SU-DHL-6 (cell line): ENCODE measurements around the gene ANTXR2.

Experiments
- H2AFZ ChIP-seq: fragments of 200-600 bp; sonication (generic); 2 replicates; pipeline ENCODE4 v1.6.1; 2014; ENCODE audit warnings: low read depth, mild to moderate bottlenecking, moderate library complexity, mixed read lengths, antibody characterized with exemption, low read length; ENCODE audit not compliant: severe bottlenecking
- H3F3A ChIP-seq: fragments of 200-600 bp; shearing (Covaris generic); 2 replicates; pipeline ENCODE4 v1.6.0; 2016; ENCODE audit warnings: antibody characterized with exemption, mild to moderate bottlenecking; ENCODE audit not compliant: insufficient read depth
- H3K27ac ChIP-seq: fragments of 200-600 bp; sonication (generic); 2 replicates; pipeline ENCODE4 v1.5.1; 2016; ENCODE audit warnings: low read depth, mild to moderate bottlenecking, low read length, moderate library complexity, mixed read lengths
- H3K27me3 ChIP-seq: fragments of 200-600 bp; sonication (generic), shearing (Covaris generic); 2 replicates; pipeline ENCODE4 v1.6.0; 2014; ENCODE audit warnings: mild to moderate bottlenecking, low read length
- H3K36me3 ChIP-seq: fragments of 200-600 bp; sonication (generic); 2 replicates; pipeline ENCODE4 v1.6.1; 2014; ENCODE audit warnings: mild to moderate bottlenecking, low read length, mixed read lengths
- H3K4me2 ChIP-seq: fragments of 300-600, 200-600 bp; shearing (Covaris generic), sonication (generic); 2 replicates; pipeline ENCODE4 v1.6.0; 2014; ENCODE audit warnings: low read length, low read depth, mild to moderate bottlenecking; ENCODE audit not compliant: poor library complexity, severe bottlenecking
- H3K4me3 ChIP-seq: fragments of 200-600 bp; sonication (generic); 2 replicates; pipeline ENCODE4 v1.5.1; 2014; ENCODE audit warnings: antibody characterized with exemption, low read length, mild to moderate bottlenecking, mixed read lengths; ENCODE audit not compliant: insufficient read depth, poor library complexity, severe bottlenecking
- H3K79me2 ChIP-seq: fragments of 200-600 bp; sonication (generic); 2 replicates; pipeline ENCODE4 v1.6.1; 2014; ENCODE audit warnings: mild to moderate bottlenecking, low read length, moderate library complexity; ENCODE audit not compliant: insufficient read depth
- H3K9ac ChIP-seq: fragments of 200-600 bp; sonication (generic); 2 replicates; pipeline ENCODE4 v1.7.0; 2014; ENCODE audit warnings: mild to moderate bottlenecking, low read length
- H3K9me2 ChIP-seq: fragments of 200-600 bp; sonication (generic); replicated peaks from 2 replicates; pipeline ENCODE4 v1.6.1; 2014; ENCODE audit warnings: low read length; ENCODE audit not compliant: insufficient read depth
- H3K9me3 ChIP-seq: fragments of 200-600 bp; sonication (generic); 2 replicates; pipeline ENCODE4 v1.6.1; 2014; ENCODE audit warnings: low read length, mixed read lengths; ENCODE audit not compliant: insufficient read depth
- H4K20me1 ChIP-seq: fragments of 200-600 bp; sonication (generic); 2 replicates; pipeline ENCODE4 v1.6.1; 2014; ENCODE audit warnings: low read depth, mild to moderate bottlenecking, antibody characterized with exemption, low read length, moderate library complexity, mixed read lengths
- EZH2phosphoT487 ChIP-seq: fragments of 200-600 bp; sonication (generic), shearing (Covaris generic); conservative IDR thresholded peaks from 2 replicates; pipeline ENCODE4 v1.6.1; 2018; ENCODE audit warnings: mild to moderate bottlenecking, antibody characterized with exemption, low read length, moderate library complexity, mixed read lengths
- TF ChIP-seq, protein P1 (sequence below): fragments of 200-600 bp; sonication (generic); IDR thresholded peaks from one replicate; pipeline ENCODE4 v1.5.1; 2017; ENCODE audit warnings: antibody characterized with exemption, mild to moderate bottlenecking, low read length, moderate library complexity; ENCODE audit not compliant: insufficient read depth, poor library complexity, severe bottlenecking

Gene ANTXR2

DNA sequence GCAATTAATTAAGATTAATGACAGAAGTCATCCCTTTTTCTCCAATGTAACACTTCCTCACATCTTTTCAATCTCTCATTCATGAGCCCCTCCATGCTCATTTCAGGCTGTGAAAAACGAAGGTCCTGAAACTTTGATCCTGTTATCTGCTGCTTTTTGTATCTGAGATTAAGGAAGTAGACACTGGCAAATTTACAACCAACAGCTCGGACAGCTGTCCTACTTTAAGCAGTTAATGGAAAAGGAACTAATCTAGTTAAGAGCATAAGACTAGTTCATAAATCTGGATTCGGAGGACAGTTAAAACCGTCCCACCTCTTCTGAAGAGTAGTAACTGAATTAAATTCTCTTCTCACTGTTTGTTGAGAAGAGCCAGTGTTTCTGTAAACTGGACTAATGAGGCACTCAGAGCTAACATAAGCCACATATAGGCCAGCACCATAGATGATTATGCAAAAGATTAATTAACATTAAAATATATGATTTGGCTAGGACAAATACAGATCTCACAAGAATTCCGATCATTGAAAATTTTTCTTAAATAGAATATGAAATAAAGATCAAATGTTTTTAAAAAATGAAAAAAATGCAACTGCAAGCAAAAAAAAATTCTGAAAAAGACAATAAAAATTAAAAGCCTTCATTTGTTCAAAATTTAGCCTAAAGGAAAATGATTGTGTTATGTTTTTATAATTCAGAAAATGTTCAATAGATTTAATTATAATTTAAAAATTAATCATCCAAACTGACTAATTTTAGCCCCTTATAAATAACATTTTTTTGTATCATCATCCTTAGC is 114.4 kb downstream of the ANTXR2 start:
- no peak overlapping the region for H3K4me2 ChIP-seq
- no peaks in the 10 kb centered on the region for H3K9me2 ChIP-seq
- H3K27me3 ChIP-seq, result no peaks in the 10 kb centered on the region
- no peak overlapping the region for H2AFZ ChIP-seq
- no peaks in the 10 kb centered on the region for H3K79me2 ChIP-seq
- no peaks in the 10 kb centered on the region for H3K36me3 ChIP-seq
- H3K9me3 ChIP-seq, result no peaks in the 10 kb centered on the region
- H3K4me3 ChIP-seq, result no peak overlapping the region
- no peak overlapping the region for H3K27ac ChIP-seq
- H3F3A ChIP-seq, result no peaks in the 10 kb centered on the region
- TF ChIP-seq, protein P1, sequence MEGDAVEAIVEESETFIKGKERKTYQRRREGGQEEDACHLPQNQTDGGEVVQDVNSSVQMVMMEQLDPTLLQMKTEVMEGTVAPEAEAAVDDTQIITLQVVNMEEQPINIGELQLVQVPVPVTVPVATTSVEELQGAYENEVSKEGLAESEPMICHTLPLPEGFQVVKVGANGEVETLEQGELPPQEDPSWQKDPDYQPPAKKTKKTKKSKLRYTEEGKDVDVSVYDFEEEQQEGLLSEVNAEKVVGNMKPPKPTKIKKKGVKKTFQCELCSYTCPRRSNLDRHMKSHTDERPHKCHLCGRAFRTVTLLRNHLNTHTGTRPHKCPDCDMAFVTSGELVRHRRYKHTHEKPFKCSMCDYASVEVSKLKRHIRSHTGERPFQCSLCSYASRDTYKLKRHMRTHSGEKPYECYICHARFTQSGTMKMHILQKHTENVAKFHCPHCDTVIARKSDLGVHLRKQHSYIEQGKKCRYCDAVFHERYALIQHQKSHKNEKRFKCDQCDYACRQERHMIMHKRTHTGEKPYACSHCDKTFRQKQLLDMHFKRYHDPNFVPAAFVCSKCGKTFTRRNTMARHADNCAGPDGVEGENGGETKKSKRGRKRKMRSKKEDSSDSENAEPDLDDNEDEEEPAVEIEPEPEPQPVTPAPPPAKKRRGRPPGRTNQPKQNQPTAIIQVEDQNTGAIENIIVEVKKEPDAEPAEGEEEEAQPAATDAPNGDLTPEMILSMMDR, result no peak
- TF ChIP-seq EZH2phosphoT487, result no peak
- no peaks in the 10 kb centered on the region for H4K20me1 ChIP-seq
- H3K9ac ChIP-seq, result no peak overlapping the region

DNA sequence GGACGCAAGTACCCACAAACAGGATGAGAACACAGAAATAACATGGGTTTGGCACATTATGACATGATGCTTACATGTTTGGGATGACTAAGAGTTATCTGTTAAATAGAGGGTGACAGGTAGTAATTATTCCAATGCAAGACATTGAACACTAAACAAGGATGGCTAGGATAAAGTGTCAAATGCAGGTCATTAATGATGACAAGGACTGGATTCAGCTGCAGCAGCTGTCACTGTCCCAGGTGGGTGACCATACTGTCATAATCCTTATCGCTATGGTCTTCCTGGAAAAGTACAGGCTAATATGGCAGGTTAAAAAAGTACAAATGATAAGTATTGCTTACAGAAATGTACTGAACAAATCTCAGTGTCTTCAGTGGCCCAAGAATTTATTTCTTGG is 123.9 kb downstream of the ANTXR2 start:
- H3K79me2 ChIP-seq, result no peaks in the 10 kb centered on the region
- no peaks in the 10 kb centered on the region for H3K36me3 ChIP-seq
- H3K27me3 ChIP-seq, result no peaks in the 10 kb centered on the region

DNA sequence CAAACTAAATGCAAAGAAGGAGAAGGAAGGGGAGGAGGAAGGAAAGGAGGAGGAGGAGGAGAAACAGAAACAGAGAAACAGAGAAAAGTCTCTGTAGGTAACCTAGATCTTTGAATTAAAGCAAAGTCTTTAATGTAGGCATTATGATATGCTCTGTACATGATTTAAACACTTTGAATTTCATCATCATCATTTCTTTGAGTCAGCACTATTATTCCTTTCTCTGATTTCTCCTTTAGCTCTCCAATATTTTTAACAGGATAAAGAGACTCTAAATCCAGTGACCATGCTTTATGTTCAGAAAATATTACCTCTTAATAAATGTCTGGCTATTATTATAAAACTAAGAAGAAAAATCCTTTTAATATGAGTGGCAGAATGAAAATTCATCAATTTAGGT is 124.3 kb downstream of the ANTXR2 start:
- Histone ChIP-seq H3K4me2 (no peak overlapping the region), H3K9ac (no peak overlapping the region), H2AFZ (no peak overlapping the region), H3K27me3 (no peaks in the 10 kb centered on the region), H3K9me3 (no peaks in the 10 kb centered on the region), H3K9me2 (no peaks in the 10 kb centered on the region), H3K79me2 (no peaks in the 10 kb centered on the region), H4K20me1 (no peaks in the 10 kb centered on the region), H3K4me3 (no peak overlapping the region), H3K36me3 (no peaks in the 10 kb centered on the region), H3K27ac (no peak overlapping the region), H3F3A (no peaks in the 10 kb centered on the region)
- TF ChIP-seq EZH2phosphoT487, result no peak
- TF ChIP-seq, protein P1, result no peak

More for the DNA sequence above, 123.9 kb downstream of the ANTXR2 start:
- Histone ChIP-seq H3K4me3 (no peak overlapping the region), H3K27ac (no peak overlapping the region), H3K4me2 (no peak overlapping the region), H3K9me3 (no peaks in the 10 kb centered on the region), H3K9me2 (no peaks in the 10 kb centered on the region), H4K20me1 (no peaks in the 10 kb centered on the region), H3F3A (no peaks in the 10 kb centered on the region), H3K9ac (no peak overlapping the region), H2AFZ (no peak overlapping the region)
- TF ChIP-seq, protein P1, result no peak
- no peak for TF ChIP-seq EZH2phosphoT487
